Measurements from ENCODE around the gene BCL7A.

BCL7A gene

GRCh38 chr12:122093098-122093883 is 71.6 kb downstream of the BCL7A start:
- 90% methylated on average over 9 of the region's 9 CpGs for WGBS
- H3K9ac ChIP-seq (ENCODE audit: low read depth, low read length) = no peak overlapping the region
- peaks cover 13% of the 10 kb centered on the region for H3K4me1 ChIP-seq (ENCODE audit: insufficient read depth, low read length)

GRCh38 chr12:122094137-122094734 is 72.6 kb downstream of the BCL7A start:
- Histone ChIP-seq H3K9me3 (ENCODE audit: insufficient read depth, low read depth, low read length) (no peaks in the 10 kb centered on the region), H3K36me3 (ENCODE audit: insufficient read depth, low read length) (0 out of 2 replicates have a peak, but pooled peaks cover 3% of the 10 kb centered on the region), H3K27ac (ENCODE audit: low read depth, low read length) (no peak overlapping the region), H3K9ac (ENCODE audit: low read depth, low read length) (no peak overlapping the region), H3K4me3 (ENCODE audit: low read length) (no peak overlapping the region), H3K4me1 (ENCODE audit: insufficient read depth, low read length) (peaks cover 10% of the 10 kb centered on the region), H3K27me3 (ENCODE audit: insufficient read depth, low read length) (no peaks in the 10 kb centered on the region)
- 97% methylated on average over 5 of the region's 5 CpGs for WGBS

More at GRCh38 chr12:122093098-122093883, 71.6 kb downstream of the BCL7A start:
- Histone ChIP-seq H3K4me3 (ENCODE audit: low read length) (no peak overlapping the region), H3K9me3 (ENCODE audit: insufficient read depth, low read depth, low read length) (no peaks in the 10 kb centered on the region), H3K27ac (ENCODE audit: low read depth, low read length) (no peak overlapping the region), H3K27me3 (ENCODE audit: insufficient read depth, low read length) (no peaks in the 10 kb centered on the region), H3K36me3 (ENCODE audit: insufficient read depth, low read length) (0 out of 2 replicates have a peak, but pooled peaks cover 3% of the 10 kb centered on the region)

DNA sequence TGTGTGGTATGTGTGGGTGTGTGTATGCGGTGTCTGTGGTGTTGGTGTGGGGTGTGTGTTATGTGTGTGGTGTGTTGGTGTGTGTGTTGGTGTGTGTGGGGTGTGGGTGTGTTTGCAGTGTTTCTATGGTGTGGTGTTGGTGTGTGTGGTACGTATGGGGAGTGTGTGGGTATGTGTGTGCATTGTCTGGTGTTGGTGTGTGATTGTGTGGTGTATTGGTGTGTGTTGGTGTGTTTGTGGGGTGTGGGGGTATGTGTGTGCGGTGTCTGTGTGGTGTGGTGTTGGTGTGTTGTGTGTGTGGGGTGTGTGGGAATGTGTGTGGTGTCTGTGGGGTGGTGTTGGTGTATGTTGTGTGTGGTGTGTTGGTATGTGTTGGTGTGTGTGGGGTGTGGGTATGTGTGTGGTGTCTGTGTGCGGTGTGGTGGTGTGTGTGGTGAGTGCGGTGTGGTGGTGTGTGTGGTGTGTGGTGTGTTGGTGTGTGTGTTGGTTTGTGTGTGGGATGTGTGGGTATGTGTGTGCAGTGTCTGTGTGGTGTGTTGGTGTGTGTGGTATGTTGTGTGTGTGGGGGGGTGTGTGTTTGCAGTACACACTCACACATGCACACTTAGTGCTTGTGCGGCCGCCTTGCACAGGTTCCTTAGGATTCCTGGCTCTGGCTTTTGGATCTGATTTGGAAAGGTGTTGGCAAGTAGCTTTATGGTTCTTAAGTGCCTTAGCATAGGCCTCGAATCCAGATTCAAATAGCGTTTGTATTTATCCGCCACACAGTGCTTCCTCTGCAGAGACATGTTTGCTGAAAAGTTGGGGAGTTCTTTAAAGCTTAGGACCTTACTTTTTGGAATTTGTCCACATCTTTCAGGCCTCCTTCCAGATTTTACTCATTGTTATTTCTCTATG is 73.3 kb downstream of the BCL7A start:
- no peak overlapping the region for H3K4me3 ChIP-seq (ENCODE audit: low read length)
- H3K4me1 ChIP-seq (ENCODE audit: insufficient read depth, low read length) = peaks cover 8% of the 10 kb centered on the region; the same call in 1 of the 2 replicates
- no peak overlapping the region for H3K9ac ChIP-seq (ENCODE audit: low read depth, low read length)
- no peaks in the 10 kb centered on the region for H3K9me3 ChIP-seq (ENCODE audit: insufficient read depth, low read depth, low read length)
- H3K36me3 ChIP-seq (ENCODE audit: insufficient read depth, low read length) = no peaks in the 10 kb centered on the region
- H3K27ac ChIP-seq (ENCODE audit: low read depth, low read length) = no peak overlapping the region
- 86% methylated on average over 10 of the region's 10 CpGs for WGBS
- no peaks in the 10 kb centered on the region for H3K27me3 ChIP-seq (ENCODE audit: insufficient read depth, low read length)

GRCh38 chr12:122096014-122096413 is 74.3 kb downstream of the BCL7A start:
- Histone ChIP-seq H3K4me1 (ENCODE audit: insufficient read depth, low read length) (peaks cover 8% of the 10 kb centered on the region; the same call in 1 of the 2 replicates), H3K27me3 (ENCODE audit: insufficient read depth, low read length) (no peaks in the 10 kb centered on the region), H3K9me3 (ENCODE audit: insufficient read depth, low read depth, low read length) (no peaks in the 10 kb centered on the region), H3K36me3 (ENCODE audit: insufficient read depth, low read length) (no peaks in the 10 kb centered on the region), H3K9ac (ENCODE audit: low read depth, low read length) (no peak overlapping the region), H3K27ac (ENCODE audit: low read depth, low read length) (no peak overlapping the region), H3K4me3 (ENCODE audit: low read length) (no peak overlapping the region)
- WGBS = 80% methylated on average over 7 of the region's 9 CpGs

- Histone ChIP-seq H3K9ac (ENCODE audit: low read depth, low read length) (no peak overlapping the region), H3K36me3 (ENCODE audit: insufficient read depth, low read length) (no peaks in the 10 kb centered on the region), H3K27ac (ENCODE audit: low read depth, low read length) (no peak overlapping the region), H3K4me1 (ENCODE audit: insufficient read depth, low read length) (peaks cover 8% of the 10 kb centered on the region; the same call in 1 of the 2 replicates), H3K9me3 (ENCODE audit: insufficient read depth, low read depth, low read length) (0 out of 2 replicates have a peak, but pooled peaks cover under 1% of the 10 kb centered on the region), H3K27me3 (ENCODE audit: insufficient read depth, low read length) (no peaks in the 10 kb centered on the region), H3K4me3 (ENCODE audit: low read length) (no peak overlapping the region)
- 93% methylated on average over 20 of the region's 20 CpGs for WGBS
These were observed 75.0 kb downstream of the BCL7A start for GRCh38 chr12:122096591-122097149.

DNA sequence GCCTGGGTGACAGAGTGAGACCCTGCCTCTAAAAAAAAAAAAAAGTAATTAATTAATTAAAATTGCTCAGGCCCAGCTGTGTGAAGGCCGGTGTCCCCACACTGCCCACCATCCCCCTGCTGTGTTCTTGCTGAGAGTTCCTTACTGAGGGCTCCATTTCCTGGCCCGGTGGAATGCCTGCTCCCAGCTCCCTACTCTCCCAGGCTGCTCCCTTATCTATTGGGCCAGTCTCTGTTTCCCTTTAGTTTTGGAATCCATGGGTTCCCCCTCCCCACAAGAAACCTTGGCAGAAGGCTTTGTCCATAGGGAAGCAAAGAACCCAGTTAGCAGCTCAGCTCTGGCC is 75.9 kb downstream of the BCL7A start:
- Histone ChIP-seq H3K4me1 (ENCODE audit: insufficient read depth, low read length) (peaks cover 8% of the 10 kb centered on the region; the same call in 1 of the 2 replicates), H3K9me3 (ENCODE audit: insufficient read depth, low read depth, low read length) (0 out of 2 replicates have a peak, but pooled peaks cover 3% of the 10 kb centered on the region), H3K27me3 (ENCODE audit: insufficient read depth, low read length) (no peaks in the 10 kb centered on the region), H3K36me3 (ENCODE audit: insufficient read depth, low read length) (no peaks in the 10 kb centered on the region), H3K27ac (ENCODE audit: low read depth, low read length) (peak overlapping the region; percentile 2; the same call in 1 of the 2 replicates), H3K4me3 (ENCODE audit: low read length) (no peak overlapping the region), H3K9ac (ENCODE audit: low read depth, low read length) (no peak overlapping the region)
- WGBS = 67% methylated on average over 2 of the region's 2 CpGs

- H3K27ac ChIP-seq (ENCODE audit: low read depth, low read length) = peak overlapping the region; percentile 16; the same call in 1 of the 2 replicates
- no peak overlapping the region for H3K9ac ChIP-seq (ENCODE audit: low read depth, low read length)
These were observed 76.5 kb downstream of the BCL7A start for GRCh38 chr12:122097927-122098756.

GRCh38 chr12:122099280-122099749 is 77.6 kb downstream of the BCL7A start:
- peaks cover 8% of the 10 kb centered on the region; the same call in 1 of the 2 replicates for H3K4me1 ChIP-seq (ENCODE audit: insufficient read depth, low read length)
- H3K27me3 ChIP-seq (ENCODE audit: insufficient read depth, low read length) = no peaks in the 10 kb centered on the region
- 91% methylated on average over 6 of the region's 6 CpGs for WGBS
- H3K9me3 ChIP-seq (ENCODE audit: insufficient read depth, low read depth, low read length) = 0 out of 2 replicates have a peak, but pooled peaks cover 3% of the 10 kb centered on the region
- H3K4me3 ChIP-seq (ENCODE audit: low read length) = no peak overlapping the region
- H3K27ac ChIP-seq (ENCODE audit: low read depth, low read length) = no peak overlapping the region
- no peaks in the 10 kb centered on the region for H3K36me3 ChIP-seq (ENCODE audit: insufficient read depth, low read length)
- no peak overlapping the region for H3K9ac ChIP-seq (ENCODE audit: low read depth, low read length)

More at GRCh38 chr12:122097927-122098756, 76.5 kb downstream of the BCL7A start:
- peaks cover 8% of the 10 kb centered on the region; the same call in 1 of the 2 replicates for H3K4me1 ChIP-seq (ENCODE audit: insufficient read depth, low read length)
- 81% methylated on average over 8 of the region's 10 CpGs for WGBS
- H3K36me3 ChIP-seq (ENCODE audit: insufficient read depth, low read length) = no peaks in the 10 kb centered on the region
- H3K9me3 ChIP-seq (ENCODE audit: insufficient read depth, low read depth, low read length) = 0 out of 2 replicates have a peak, but pooled peaks cover 3% of the 10 kb centered on the region
- H3K27me3 ChIP-seq (ENCODE audit: insufficient read depth, low read length) = no peaks in the 10 kb centered on the region
- H3K4me3 ChIP-seq (ENCODE audit: low read length) = no peak overlapping the region

DNA sequence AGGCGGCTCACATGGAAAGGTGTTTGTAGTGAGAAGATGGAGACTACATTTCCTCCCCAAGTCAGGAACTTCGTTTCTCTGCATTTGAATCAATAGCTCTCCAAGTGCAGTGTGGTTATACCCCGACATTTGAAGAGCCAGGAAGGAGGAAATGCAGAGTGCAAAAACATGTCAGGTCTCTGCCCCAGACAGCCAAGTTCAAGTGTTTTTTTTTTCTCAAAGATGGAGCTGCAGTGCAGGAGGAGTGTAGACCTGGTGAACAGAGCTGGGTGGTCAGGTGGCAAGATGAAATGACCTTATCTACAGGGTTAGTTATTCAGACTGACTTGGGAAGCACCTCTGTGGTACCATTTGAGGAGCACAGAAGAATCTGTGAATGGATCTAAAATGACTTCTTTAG is 78.2 kb downstream of the BCL7A start:
- H3K27ac ChIP-seq (ENCODE audit: low read depth, low read length) = no peak overlapping the region
- no peaks in the 10 kb centered on the region for H3K36me3 ChIP-seq (ENCODE audit: insufficient read depth, low read length)
- H3K27me3 ChIP-seq (ENCODE audit: insufficient read depth, low read length) = no peaks in the 10 kb centered on the region
- H3K4me1 ChIP-seq (ENCODE audit: insufficient read depth, low read length) = peaks cover 8% of the 10 kb centered on the region; the same call in 1 of the 2 replicates
- no peak overlapping the region for H3K4me3 ChIP-seq (ENCODE audit: low read length)
- no peak overlapping the region for H3K9ac ChIP-seq (ENCODE audit: low read depth, low read length)
- H3K9me3 ChIP-seq (ENCODE audit: insufficient read depth, low read depth, low read length) = 0 out of 2 replicates have a peak, but pooled peaks cover 3% of the 10 kb centered on the region
- 80% methylated on average over 3 of the region's 3 CpGs for WGBS

DNA sequence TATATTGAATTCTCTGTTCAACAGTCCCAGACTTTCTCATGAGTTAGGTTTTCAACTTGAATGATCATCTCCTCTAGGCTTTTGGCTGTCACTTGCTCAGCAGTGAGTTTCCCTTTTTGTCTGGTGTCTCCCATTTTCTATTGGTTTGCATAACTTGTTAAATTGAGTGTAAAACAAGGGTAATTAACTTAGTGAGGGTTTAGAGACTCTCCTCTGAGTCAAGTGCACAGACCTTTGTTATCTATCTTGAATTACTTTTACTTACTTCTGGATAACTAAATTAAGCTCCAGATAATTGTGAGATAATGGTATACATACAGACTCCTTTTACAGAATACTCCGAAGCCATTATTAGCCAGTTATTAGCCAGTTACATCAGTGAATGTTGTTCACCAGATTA is 78.9 kb downstream of the BCL7A start:
- Histone ChIP-seq H3K27ac (ENCODE audit: low read depth, low read length) (no peak overlapping the region), H3K27me3 (ENCODE audit: insufficient read depth, low read length) (no peaks in the 10 kb centered on the region), H3K9ac (ENCODE audit: low read depth, low read length) (no peak overlapping the region), H3K9me3 (ENCODE audit: insufficient read depth, low read depth, low read length) (0 out of 2 replicates have a peak, but pooled peaks cover 3% of the 10 kb centered on the region), H3K4me3 (ENCODE audit: low read length) (no peak overlapping the region), H3K36me3 (ENCODE audit: insufficient read depth, low read length) (no peaks in the 10 kb centered on the region), H3K4me1 (ENCODE audit: insufficient read depth, low read length) (peaks cover 8% of the 10 kb centered on the region; the same call in 1 of the 2 replicates)
- no CpG with 5 or more reads among the region's 1 CpG for WGBS

All from HUES64 (cell line).